Urinary bladder (tissue), 4 donors: ENCODE results near the gene UBR4. TPM values are rescaled to one million over a fixed set of nuclear protein-coding genes. Genes with fewer than 3 reads are reported as not detected.

Source experiments
- DNase-seq: peaks from one replicate; pipeline ENCODE4 v3.0.0-alpha.2; 2015; ENCODE audit errors: extremely low spot score
- H3K27ac ChIP-seq: one replicate; pipeline ENCODE4 v1.5.1; 2013; ENCODE audit warnings: low read depth, mild to moderate bottlenecking, moderate library complexity
- H3K36me3 ChIP-seq: one replicate; pipeline ENCODE4 v1.6.1; 2013; ENCODE audit warnings: mild to moderate bottlenecking, moderate library complexity; ENCODE audit not compliant: insufficient read depth
- H3K4me1 ChIP-seq: one replicate; pipeline ENCODE4 v1.6.1; 2013; ENCODE audit warnings: mild to moderate bottlenecking, moderate library complexity; ENCODE audit not compliant: insufficient read depth
- H3K4me3 ChIP-seq: one replicate; pipeline ENCODE4 v1.5.1; 2013; ENCODE audit warnings: low read depth, low read length
- WGBS: extraction: QIAGEN DNeasy Blood & Tissue Kit; methylation state at CpG from one replicate; pipeline ENCODE4 v1.1.7; 2013; 5-methylcytosine and 5-hydroxymethylcytosine counted together
- polyA plus RNA-seq: library from polyadenylated mRNA; stranded (reverse); fragments of 200-250 nt; gene quantifications from one replicate; pipeline ENCODE4 v1.2.3, GENCODE V29; 2013
- total RNA-seq: library from RNA; depleted of rRNA; stranded (reverse); fragments of >200 nt; gene quantifications from one replicate; pipeline ENCODE4 v1.2.3, GENCODE V29; 2014
- donor health status: healthy with polysubstance abuse.
- donor health status: healthy.

Gene UBR4
- total and polyA plus RNA-seq, 2 donors, result 118 to 121 TPM

DNA sequence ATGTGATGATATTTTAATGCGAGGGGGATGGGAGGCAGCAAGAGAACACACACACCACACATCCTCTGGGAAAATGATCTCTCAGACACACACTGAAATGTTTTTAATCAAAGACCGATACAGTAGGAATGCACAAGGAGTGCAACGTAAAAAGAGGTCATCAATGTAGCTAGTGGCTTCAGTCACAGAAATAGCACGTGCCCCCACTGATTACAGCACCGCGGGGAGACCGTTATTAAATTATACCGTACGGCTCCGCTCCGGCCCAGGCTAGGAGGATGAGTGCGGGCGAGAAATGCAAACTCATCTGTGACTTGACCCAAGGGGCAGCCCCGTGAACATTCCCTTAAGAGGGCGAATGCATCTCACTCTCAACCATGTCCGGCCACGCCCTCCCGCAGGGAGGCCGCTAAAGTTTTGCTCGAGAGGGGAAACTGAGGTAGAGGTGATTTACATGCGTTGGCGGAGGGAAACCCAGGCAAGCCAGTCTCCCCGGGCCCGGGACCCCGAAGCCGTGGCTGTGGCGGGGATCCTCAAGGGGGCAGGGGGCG is 552 bp downstream of the UBR4 start:
- no peaks in the 10 kb centered on the region for H3K36me3 ChIP-seq
- no peaks in the 10 kb centered on the region for H3K4me1 ChIP-seq
- no peak for DNase-seq
- whole genome bisulfite sequencing, result under 1% methylated on average over 28 of the region's 28 CpGs
- H3K4me3 ChIP-seq, result peak overlapping the region; percentile 85
- H3K27ac ChIP-seq, result peak overlapping the region; percentile 95

DNA sequence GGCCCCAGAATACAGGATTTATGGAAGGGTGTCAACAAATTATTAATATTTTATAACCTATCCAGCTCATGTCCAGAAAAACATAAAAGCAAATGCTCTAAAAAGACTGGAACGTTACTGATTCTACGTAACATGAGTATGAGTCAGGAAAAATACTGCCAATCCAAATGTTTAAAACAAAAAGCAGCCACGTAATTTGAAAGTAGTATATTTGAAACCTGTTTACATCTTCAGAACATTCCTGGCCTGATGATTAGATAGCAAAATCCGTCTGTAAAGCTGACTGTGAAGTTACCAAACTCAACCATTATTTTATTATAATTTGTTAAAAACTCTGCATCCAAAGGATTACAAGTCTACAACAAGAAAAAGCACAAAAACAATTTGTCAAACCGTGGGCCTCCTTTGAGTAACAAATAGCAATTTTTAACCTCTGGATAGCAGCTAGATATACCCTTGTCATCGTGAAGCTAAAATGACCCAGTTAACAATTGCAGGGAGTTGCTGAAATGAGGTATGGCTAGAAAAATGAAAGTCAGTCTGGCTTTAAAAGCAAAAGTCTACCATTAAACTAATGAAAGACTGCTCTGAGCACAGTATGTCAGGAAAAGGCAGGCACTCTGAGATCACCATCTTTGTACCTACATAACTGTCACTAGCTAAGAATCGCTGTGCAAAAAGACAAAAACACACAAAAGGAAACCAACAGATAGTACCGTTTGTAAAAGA is 1.2 kb downstream of the UBR4 start:
- 8% methylated on average over 8 of the region's 8 CpGs for WGBS
- peak overlapping the region; percentile 85 for H3K4me3 ChIP-seq
- no peaks in the 10 kb centered on the region for H3K4me1 ChIP-seq
- DNase-seq, result no peak
- peak overlapping the region; percentile 66 for H3K27ac ChIP-seq
- H3K36me3 ChIP-seq, result no peaks in the 10 kb centered on the region

DNA sequence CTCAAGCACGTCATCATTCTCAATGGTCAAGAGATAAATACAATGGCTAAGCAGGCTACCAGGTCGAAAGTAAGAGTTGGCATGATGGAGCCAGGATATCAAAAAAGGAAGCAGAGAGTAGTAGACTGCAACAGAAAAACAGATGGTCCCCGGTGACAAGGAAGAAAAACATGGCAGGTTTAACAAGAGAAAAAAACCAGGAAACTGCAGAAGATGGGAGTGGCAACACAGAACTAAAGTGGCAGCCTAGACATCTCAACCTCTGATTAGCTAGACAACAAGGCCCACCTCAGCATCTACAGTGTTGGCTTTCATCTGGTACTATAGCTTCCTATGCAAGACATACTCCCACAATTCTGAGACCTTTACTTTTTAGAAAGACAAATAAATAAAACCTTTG is 3.1 kb downstream of the UBR4 start:
- no peaks in the 10 kb centered on the region for H3K4me1 ChIP-seq
- WGBS, result 54% methylated on average over 3 of the region's 3 CpGs
- H3K27ac ChIP-seq, result no peak overlapping the region

DNA sequence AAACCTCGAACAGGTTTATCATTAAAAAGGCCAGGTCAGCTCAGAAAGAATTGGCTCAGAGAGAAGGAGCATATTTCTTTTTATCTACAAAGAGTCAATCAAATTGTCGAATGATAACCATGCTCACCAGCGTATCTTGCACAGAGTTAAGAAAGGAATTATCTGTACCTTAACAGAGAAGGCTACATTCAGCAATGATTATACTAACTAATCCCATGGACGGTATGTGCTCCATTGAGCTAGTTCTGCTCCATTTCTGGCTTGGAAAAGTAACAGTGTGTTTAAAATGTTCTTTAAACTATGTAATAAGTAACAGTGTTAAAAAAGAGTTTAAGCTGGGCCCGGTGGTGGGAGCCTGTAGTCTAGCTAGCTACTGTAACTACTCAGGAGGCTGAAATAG is 4.2 kb downstream of the UBR4 start:
- H3K36me3 ChIP-seq, result no peaks in the 10 kb centered on the region
- H3K4me1 ChIP-seq, result no peaks in the 10 kb centered on the region
- no peak overlapping the region for H3K27ac ChIP-seq
- 23% methylated on average over 5 of the region's 5 CpGs for WGBS
- DNase-seq, result no peak
- H3K4me3 ChIP-seq, result no peak overlapping the region

More for the DNA sequence above, 3.1 kb downstream of the UBR4 start:
- DNase-seq, result no peak
- Histone ChIP-seq H3K36me3 (no peaks in the 10 kb centered on the region), H3K4me3 (no peak overlapping the region)

DNA sequence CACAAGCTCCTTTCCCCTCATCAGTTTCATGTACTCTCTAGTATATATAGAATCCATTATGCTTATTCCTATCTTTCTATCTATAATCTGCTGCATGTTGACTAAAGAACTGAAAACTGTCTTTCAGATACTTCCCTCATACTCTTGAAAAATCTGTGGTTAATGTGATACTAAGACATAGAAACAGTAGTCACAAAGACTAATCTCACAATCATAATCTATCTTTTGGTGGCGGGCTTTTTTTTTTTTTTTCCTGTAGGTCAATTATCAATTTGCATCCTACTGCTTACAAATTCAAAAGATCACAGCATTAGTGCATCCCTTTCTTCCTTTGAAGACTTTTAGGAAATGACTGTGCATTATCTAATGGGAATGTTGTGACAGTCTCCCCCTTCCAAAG is 4.7 kb downstream of the UBR4 start:
- Histone ChIP-seq H3K4me1 (no peaks in the 10 kb centered on the region), H3K27ac (no peak overlapping the region), H3K36me3 (no peaks in the 10 kb centered on the region), H3K4me3 (no peak overlapping the region)
- no peak for DNase-seq
- 69% methylated on average over 1 of the region's 1 CpG for WGBS

DNA sequence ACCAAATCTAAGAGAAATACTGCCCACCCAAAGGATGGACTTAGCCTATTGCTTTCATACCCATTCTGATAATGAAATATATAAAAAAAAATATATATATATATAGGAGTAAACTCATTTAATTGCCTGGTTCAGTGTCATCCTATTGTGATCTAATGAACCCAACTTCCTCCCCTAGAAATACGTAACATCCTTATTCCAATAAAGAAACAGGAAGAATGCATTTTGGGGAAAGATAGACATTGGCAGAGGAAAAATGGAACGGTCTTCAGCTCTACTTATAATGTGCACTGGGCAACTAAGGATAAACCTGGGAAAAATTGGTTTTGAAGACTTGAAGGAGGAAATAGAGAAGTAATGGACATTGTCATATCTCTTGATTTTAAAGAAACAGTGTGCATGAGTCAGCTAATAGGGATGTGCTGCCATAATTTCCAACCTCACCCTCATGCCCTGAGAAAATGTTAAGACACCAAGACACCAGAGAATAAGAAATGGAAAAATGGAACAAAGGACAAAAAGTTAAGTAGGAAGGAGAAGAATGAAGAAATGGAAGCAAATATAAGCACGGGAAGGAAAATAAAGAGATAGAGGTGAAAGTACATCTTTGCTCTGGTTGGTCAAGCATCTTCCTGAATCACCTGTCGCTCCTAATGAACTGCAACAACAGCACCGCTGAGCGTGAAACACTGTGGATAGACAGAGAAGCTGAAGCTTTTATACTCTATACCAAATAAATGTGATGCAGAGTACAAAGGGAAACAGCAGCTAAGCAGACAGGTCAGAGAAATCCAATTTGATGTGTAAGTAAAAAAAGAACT is 5.4 kb downstream of the UBR4 start:
- 79% methylated on average over 6 of the region's 6 CpGs for WGBS
- Histone ChIP-seq H3K27ac (no peak overlapping the region), H3K4me1 (no peaks in the 10 kb centered on the region)

DNA sequence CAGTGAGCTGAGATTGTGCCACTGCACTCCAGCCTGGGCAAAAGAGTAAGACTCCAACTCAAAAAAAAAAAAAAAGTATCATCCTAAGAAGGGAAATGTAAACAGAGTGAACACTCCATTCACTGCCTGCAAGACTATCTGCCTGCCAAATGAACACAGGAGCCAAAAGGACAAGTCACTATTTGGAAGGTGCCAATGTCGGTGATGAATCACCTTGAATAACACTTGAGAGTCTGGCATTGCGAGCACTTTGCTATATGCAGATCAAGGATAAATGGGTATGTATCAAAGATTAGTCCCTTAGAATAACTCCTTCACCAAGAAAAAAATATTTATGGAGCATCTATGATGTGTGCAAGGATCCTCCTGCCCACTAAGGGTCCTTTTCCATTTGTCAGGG is 6.6 kb downstream of the UBR4 start:
- Histone ChIP-seq H3K4me3 (no peak overlapping the region), H3K27ac (no peak overlapping the region), H3K36me3 (peaks cover 2% of the 10 kb centered on the region), H3K4me1 (no peaks in the 10 kb centered on the region)
- no peak for DNase-seq
- WGBS, result 41% methylated on average over 2 of the region's 2 CpGs

More for the DNA sequence above, 5.4 kb downstream of the UBR4 start:
- Histone ChIP-seq H3K4me3 (no peak overlapping the region), H3K36me3 (no peaks in the 10 kb centered on the region)
- DNase-seq, result no peak

DNA sequence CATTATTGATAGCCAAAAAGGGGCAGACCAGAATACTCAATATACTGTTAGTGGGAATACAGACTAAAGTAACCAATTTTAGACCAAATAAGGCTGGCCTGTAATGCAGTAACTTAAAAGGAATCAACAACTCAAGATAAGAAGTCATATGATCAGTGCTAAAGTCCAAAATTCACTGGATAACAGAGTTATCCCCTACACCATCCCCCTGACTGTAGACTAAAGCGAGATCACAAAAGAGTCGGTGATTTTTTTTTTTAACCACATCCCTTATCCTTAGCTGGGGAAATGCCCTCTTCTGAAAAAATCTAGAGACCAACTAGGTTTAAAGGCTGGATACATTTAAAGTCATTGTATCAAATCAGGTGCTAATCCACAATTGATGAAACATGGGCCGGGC is 7.7 kb downstream of the UBR4 start:
- no peak for DNase-seq
- peaks cover 2% of the 10 kb centered on the region for H3K36me3 ChIP-seq
- 29% methylated on average over 3 of the region's 3 CpGs for WGBS
- no peaks in the 10 kb centered on the region for H3K4me1 ChIP-seq
- no peak overlapping the region for H3K27ac ChIP-seq
- no peak overlapping the region for H3K4me3 ChIP-seq

DNA sequence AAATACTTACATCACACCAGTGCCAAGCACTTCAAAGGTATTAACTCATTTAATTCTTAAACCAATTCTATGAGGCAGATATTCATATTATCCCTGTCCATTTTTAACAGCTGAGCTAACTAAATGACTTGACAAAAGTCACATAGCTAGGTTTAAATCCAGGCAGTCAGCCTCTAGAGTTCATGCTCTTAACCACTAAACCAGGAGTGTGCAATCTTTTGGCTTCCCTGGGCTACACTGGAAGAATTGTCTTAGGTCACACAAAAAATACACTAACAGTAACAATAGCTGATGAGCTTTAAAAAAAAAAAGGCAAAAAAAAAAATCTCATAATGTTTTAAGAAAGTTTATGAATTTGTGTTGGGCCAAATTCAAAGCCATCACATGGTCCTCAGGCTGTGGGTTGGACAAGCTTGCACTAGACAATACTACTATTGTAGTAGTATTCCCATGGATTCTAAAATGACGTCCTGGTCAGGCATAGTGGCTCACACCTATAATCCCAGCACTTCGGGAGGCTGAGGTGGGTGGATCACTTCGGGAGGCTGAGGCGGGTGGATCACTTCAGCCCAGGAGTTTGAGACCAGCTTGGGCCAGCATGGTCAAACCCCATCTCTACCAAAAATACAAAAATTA is 10.0 kb downstream of the UBR4 start:
- Histone ChIP-seq H3K36me3 (peaks cover 4% of the 10 kb centered on the region), H3K27ac (no peak overlapping the region), H3K4me3 (no peak overlapping the region), H3K4me1 (peaks cover 2% of the 10 kb centered on the region)
- no peak for DNase-seq
- WGBS, result 66% methylated on average over 4 of the region's 4 CpGs

DNA sequence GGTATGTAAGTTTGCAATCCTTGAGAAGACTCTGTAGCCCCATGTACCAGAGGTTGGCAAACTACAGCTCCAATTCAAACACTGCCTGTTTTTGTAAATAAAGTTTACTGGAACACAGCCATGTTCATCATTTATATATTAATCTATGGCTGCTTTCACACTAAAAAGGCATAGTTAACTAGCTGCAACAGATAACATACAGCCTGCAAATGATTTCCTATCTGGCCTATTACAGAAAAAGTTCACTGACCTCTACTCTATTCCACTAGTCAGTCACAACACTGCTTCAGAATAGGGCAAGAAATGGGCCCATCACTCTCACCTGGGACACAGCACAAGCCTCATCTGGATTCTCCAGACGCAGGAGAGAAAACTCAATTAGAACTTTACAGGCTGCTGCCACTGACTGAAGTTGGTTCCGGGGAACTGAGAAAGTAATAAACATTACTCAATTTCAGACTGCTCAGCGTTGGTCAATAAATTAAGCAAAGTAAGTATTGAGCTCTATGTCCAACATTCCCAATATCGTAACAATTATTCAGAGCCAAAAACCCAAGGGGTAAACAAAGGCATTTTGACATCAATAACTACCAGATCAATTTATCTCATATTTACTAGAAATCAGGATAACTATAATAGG is 10.6 kb downstream of the UBR4 start:
- DNase-seq, result no peak
- Histone ChIP-seq H3K4me1 (peaks cover 2% of the 10 kb centered on the region), H3K36me3 (peaks cover 4% of the 10 kb centered on the region), H3K27ac (no peak overlapping the region), H3K4me3 (no peak overlapping the region)
- 81% methylated on average over 4 of the region's 4 CpGs for WGBS

DNA sequence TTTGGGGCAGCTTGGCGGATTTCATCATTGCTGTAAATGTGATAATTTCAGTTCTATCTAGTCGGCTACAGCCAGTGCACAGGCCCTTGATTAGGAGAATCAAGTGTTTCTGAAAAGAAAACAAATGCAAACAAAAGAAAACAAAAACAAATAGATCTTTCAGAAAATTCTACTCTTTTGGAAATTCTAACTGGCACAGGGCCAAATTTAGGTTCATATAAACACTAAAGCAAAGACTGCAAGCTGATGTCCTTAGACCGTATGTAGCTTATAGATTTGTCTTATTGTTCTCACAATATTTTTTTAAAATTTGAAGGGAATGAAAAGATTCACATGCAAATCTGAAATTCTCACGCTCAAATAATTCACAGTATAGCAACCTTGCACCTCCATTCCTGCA is 11.2 kb downstream of the UBR4 start:
- 79% methylated on average over 4 of the region's 4 CpGs for WGBS
- Histone ChIP-seq H3K4me1 (peaks cover 2% of the 10 kb centered on the region), H3K27ac (no peak overlapping the region), H3K36me3 (peaks cover 5% of the 10 kb centered on the region), H3K4me3 (no peak overlapping the region)
- DNase-seq, result no peak

DNA sequence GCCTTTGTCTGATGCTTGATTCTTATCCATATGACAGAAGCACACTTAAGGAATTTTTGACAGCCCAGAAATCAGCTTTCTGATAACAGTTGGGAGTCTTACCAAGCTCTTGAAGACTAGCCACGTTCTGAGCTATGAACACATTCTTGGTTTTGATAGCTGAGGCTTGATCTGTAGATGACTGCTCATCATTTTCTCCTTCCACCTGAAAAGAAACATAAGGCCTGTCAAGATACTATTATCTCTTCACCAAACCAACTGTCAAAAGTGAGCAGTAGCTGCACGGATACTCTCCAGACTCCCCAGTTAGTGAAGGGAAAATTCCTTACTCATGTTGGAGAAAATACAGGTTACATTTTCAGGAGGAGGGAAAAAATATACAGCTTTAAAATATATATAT is 12.2 kb downstream of the UBR4 start:
- WGBS, result 41% methylated on average over 2 of the region's 2 CpGs
- Histone ChIP-seq H3K4me3 (no peak overlapping the region), H3K4me1 (peaks cover 2% of the 10 kb centered on the region), H3K36me3 (peaks cover 9% of the 10 kb centered on the region), H3K27ac (no peak overlapping the region)
- DNase-seq, result no peak

DNA sequence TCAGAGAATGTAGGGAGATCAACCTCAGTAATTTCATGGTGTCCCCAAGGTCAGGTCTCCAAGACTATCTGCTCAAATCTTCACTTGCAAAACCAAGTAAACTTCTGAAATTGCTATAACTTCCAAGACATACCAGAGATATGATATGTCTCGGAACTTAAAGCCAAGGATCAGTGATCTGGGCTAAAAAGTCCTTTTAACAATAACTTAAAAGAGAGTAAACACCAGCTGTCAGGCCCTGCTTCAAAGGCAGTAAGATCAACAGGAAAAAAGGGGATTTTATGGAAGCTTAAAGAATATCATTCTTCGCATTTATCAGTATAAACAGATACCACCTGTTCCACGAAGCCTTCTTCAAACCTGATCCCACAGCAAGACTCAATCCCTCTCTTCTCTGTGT is 13.7 kb downstream of the UBR4 start:
- H3K27ac ChIP-seq, result no peak overlapping the region
- H3K4me3 ChIP-seq, result no peak overlapping the region
- DNase-seq, result no peak
- peaks cover 15% of the 10 kb centered on the region for H3K36me3 ChIP-seq
- WGBS, result 54% methylated on average over 3 of the region's 3 CpGs
- peaks cover 2% of the 10 kb centered on the region for H3K4me1 ChIP-seq
